GM18519 (cell line): ENCODE results near the gene GOLGA5.
"Not testable (repeated sequence)": the region's sequence is repeated elsewhere in the genome, so short reads cannot be mapped to it uniquely, and the experiment has no call there.

Experiments used
- ATAC-seq: cut with Tn5 transposase; IDR thresholded peaks from one replicate; pipeline ENCODE4 v1.9.1; 2021; ENCODE audit warnings: mild to moderate bottlenecking, moderate library complexity; ENCODE audit not compliant: unreplicated experiment, low FRiP score

The GOLGA5 gene

DNA sequence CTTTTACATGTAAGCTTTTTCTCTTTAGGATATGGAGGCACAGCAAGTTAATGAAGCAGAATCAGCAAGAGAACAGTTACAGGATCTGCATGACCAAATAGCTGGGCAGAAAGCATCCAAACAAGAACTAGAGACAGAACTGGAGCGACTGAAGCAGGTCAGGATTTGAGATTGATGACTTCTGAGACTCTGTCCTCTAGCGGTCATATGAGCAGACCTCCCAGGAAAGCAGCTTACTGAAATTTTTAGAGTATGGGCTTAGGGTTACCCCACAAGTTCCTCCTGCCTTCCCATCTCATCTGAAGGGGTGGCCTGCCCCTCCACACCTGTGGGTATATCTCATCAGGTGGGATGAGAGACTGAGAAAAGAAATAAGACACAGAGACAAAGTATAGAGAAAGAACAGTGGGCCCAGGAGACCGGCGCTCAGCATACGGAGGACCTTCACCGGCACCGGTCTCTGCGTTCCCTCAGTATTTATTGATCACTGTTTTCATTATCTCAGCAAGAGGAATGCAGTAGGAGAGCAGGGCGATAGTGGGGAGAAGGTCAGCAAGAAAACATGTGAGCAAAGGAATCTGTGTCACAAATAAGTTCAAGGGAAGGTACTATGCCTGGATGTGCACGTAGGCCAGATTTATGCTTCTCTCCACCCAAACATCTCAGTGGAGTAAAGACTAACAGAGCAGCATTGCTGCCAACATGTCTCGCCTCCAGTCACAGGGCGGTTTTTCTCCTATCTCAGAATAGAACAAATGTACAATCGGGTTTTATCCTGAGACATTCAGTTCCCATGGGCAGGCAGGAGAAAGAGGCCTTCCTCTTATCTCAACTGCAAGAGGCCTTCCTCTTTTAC lies 25.8 kb downstream of the GOLGA5 start:
- ATAC-seq, result not testable (repeated sequence)

DNA sequence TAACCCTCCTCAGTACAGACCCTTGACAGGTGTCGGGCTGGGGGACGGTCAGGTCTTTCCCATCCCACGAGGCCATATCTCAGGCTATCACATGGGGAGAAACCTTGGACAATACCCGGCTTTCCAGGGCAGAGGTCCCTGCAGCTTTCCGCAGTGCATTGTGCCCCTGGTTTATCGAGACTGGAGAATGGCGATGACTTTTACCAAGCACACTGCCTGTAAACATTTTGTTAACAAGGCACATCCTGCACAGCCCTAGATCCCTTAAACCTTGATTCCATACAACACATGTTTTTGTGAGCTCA lies 26.4 kb downstream of the GOLGA5 start:
- not testable (repeated sequence) for ATAC-seq

DNA sequence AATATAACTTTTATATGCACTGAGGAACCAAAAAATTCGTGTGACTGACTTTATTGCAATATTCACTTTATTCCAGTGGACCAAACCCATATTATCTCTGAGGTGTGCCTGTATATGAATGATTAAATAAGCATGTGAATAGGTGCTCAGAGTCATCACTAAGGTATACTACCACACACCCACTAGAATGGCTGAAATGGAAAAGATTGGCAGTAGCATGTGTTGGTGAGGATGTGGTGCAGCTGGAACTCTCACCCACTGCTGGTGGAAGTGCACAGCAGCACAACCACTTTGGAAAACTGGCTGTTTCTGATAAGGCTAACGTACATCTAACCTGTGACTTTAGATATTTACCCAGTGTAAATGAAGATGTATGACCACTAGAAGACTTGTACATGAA lies 36.8 kb downstream of the GOLGA5 start:
- ATAC-seq, result no peak

- no peak for ATAC-seq
These were observed 38.1 kb downstream of the GOLGA5 start for GRCh38 chr14:92832137-92832700.

DNA sequence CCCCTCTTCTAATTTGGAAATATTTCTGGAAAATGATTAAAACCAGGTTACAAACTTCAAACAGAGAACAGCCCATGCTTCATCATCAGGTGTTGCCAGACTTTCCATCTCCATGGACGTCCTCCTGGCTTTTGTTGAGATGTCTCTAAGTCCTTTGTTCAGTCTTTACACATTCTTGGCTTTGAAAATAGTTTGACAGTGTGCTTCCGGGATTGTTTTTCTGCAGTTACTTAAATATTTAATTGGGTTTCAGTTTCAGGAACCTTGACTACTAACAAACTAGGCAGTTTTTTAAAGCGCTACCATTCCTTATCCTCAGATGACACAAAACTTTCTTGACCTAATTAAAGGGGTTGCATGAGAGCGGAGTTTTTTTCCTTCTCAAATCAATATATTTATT lies 47.8 kb downstream of the GOLGA5 start:
- no peak for ATAC-seq

DNA sequence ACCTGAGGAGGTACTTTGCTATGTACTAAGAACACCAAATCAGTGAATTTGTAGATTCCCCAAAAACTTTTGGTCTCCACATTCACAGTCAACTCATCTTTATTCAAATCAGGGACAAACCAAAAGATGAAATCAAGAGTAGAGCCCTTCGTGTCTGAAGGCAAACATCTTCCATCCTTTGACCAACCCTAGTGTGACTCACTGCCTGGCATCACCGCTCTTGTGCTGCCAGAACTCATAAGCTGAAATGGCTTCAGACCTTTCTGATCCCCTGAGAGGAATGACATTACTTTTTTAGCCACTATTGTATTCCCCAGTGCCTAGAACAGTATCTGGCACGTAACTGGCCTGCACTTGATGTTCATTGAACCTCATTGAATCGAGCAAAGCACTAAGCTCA lies 50.1 kb downstream of the GOLGA5 start:
- ATAC-seq, result no peak

DNA sequence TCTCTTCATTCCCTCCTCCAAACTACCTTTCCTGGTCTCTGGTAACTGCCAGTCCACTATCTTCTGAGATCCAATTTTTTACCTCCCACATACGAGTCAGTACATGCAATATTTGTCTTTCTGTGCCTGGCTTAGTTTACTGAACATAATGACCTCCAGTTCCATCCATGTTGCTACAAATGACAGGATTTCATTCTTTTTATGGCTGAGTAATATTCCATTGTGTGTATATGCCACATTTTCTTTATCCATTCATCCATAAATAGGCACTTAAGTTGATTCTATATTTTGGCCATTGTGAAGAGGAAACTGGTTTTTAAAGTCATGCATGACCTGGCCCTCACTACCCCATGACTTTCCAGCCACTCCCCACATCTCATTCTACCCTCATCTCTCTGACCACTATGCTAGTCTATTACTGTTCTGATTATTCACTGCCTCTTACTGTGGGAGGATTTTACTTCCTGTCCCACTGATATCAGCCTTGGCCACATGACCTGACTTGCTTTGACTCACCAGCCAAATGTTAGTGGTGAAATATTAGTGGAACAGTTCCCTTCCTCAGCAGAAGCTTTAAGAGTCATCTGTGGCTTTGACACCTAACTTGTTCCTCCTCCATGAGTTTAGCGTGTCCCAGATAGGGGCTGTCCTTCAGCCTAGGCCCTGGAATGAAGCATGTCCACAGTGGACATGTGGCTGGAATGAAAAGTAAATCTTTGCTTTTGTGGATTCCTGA lies 52.2 kb downstream of the GOLGA5 start:
- ATAC-seq, result peak; percentile 78

DNA sequence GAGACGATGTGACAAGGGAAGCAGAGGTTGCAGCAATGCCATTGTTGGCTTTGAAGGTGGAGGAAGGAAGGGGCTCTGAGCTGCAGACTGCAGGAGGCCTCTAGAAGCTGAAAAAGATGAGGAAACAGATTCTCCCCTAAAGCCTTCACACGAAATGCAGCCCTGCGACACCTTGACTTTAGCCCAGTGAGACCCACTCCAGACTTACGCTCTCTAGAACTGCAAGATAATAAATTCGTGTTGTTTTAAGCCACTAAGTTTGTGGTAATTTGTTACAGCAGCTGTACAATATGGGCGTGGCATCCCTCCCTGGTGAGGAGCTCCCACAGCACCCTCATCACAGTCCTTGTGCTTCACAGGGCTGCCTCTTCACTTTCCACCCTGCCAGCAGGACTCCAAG lies 53.2 kb downstream of the GOLGA5 start:
- no peak for ATAC-seq

DNA sequence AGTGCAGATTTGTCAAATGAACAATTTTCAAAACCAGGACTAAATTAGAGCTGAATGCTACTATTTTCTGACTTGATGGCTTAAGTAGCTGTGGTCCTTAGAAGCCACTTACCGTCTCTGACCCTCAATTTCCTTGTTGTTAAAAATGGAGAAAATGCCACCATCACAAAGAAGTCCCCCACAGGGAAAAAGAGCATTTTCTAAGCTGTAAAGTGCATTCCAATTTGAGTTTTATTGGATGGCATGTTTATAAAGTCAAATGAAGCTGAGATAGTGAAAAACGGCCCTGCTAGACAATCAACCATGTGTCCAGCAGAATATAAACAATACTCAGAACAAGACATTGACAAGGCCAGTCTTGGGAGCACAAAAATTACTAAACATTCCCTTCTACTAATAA lies 53.6 kb downstream of the GOLGA5 start:
- ATAC-seq, result no peak

DNA sequence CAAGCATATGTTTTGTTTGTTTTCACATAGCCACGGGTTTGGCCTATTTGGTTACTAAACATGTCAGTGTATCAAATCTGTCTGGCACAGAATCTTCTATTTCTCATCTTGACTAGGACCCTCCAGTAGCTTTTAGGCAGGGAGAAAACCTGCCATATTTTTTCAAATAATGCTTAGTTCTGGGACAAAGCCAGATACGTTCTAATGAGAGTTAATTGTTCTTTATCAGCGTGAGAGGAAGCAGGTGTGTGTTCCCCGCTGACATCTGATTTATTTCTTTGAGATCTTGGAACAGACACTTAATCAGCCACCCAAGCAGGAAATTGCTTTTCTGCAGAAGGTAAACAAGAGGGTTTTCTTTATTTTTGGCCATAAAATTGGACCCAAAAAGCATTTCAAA lies 54.8 kb downstream of the GOLGA5 start:
- no peak for ATAC-seq

- no peak for ATAC-seq
These were observed 56.4 kb downstream of the GOLGA5 start for GRCh38 chr14:92850492-92850891.

DNA sequence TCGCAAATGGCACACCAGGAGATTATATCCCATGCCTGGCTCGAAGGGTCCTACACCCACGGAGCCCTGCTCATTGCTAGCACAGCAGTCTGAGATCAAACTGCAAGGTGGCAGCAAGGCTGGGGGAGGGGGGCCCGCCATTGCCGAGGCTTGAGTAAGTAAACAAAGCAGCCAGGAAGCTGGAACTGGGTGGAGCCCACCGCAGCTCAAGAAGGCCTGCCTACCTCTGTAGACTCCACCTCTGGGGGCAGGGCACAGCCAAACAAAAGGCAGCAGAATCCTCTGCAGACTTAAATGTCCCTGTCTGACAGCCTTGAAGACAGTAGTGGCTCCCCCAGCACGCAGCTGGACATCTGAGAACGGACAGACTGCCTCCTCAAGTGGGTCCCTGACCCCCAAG lies 59.0 kb downstream of the GOLGA5 start:
- not testable (repeated sequence) for ATAC-seq

- no peak for ATAC-seq
These were observed 66.1 kb downstream of the GOLGA5 start for GRCh38 chr14:92860049-92860840.

- no peak for ATAC-seq
These were observed 68.0 kb downstream of the GOLGA5 start for GRCh38 chr14:92861856-92862745.

DNA sequence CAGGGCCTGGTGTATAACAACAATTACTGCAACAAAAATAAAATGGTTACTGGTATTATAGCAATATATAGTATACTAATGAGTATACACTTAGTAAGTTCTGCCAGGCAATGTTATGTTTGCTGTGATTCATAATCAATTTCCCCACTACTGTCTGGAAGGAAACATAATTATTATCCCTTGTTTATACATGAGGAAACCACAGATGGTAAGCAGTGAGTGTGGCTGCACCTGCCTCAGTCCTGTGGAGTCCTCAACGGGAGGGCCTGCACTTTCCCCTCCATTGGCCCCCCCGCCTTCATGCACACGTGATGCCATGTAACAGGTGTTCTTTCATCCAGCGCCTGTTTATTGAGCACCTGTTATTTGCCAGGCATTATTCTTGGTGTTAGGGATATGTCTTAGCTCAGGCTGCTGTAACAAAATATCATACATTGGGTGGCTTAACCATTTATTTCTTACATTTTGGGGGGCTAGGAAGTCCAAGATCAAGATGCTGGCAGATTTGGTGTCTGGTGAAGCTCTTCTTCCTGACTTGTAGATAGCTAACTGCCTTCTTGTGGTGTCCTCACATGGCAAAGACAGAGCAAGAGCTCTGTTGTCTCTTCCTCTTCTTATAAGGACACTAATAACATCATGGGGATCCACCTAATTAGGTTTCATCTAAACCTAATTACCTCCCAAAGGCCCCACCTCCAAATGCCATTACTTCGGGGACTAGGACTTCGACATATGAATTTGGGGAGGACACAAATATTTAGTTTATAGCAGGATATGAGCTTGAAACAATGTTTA lies 69.4 kb downstream of the GOLGA5 start:
- no peak for ATAC-seq

GRCh38 chr14:92865674-92866073 lies 71.6 kb downstream of the GOLGA5 start:
- ATAC-seq, result no peak

- no peak for ATAC-seq
These were observed 72.2 kb downstream of the GOLGA5 start for GRCh38 chr14:92866181-92866752.

DNA sequence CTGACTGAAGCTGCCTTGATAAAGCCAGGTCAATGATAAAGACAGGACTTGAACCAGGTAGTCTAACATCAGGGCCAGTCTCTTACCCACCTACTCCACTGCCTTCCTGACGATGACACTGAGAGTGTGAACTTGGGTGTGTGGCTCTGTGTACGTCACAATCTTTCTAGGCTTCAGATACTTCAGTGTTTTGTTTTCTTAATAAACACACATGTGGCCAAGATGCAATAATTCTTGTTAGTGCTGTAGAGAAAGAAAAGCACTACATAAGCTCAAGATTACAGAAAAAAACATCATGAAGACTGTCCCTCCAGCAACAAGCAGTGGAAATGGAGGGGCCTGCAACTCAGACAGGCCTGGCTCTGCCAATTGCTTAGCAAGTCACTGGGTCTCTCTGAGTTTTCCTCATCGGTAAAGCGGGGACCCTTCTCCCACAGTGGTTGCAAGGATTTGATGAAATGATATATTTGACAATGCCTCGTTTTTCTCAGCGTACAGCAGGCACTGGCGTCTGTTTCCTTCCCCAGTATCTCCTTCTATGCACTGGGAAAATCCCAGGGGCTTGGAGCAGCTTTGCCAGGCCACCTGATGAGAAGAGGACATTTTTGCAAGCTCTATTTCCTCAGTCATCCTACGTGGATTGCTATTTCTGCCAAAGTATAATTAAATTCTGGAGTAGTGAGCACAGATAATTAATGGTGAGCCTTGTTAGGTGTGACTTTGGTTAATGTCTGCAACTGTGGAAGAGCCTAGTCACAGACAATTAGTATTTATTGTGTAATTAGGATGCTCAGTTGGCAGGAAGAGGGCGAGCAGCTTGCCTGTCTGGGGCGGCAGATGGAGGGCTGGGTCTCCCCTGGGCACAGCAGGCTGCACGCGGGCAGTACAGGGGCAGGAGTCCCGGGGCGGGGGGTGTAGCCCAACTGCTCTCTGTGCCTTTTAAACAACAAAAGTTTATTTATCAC lies 73.1 kb downstream of the GOLGA5 start:
- ATAC-seq, result no peak
